Transverse colon (tissue), 4 donors: Measurements from ENCODE around the gene RAI2. TPM values are rescaled to one million over a fixed set of nuclear protein-coding genes. Genes with fewer than 3 reads are reported as not detected.
A peak's percentile ranks its signal among the peaks of the same experiment; 100 is the strongest.

ENCODE experiments used
- DNase-seq: peaks from one replicate; pipeline ENCODE4 v3.0.0-alpha.2; 2019
- H3K27ac ChIP-seq, 4 donors: fragments of 200-600 bp; sonication (generic); 2 replicates each; pipeline ENCODE4 v1.5.1; 2016 to 2018; ENCODE audit warnings: inconsistent platforms in 4 of 4
- H3K27me3 ChIP-seq: fragments of 200-600 bp; sonication (generic); 2 replicates; pipeline ENCODE4 v1.5.1; 2017; ENCODE audit warnings: inconsistent platforms
- H3K36me3 ChIP-seq, 4 donors: fragments of 200-600 bp; sonication (generic); 2 replicates each; pipeline ENCODE4 v1.5.1; 2017 to 2019; ENCODE audit warnings: inconsistent platforms in 4 of 4
- H3K4me1 ChIP-seq, 4 donors: fragments of 200-600 bp; sonication (generic); 2 replicates each; pipeline ENCODE4 v1.5.1; 2017 to 2020; ENCODE audit warnings: inconsistent platforms in 4 of 4
- H3K4me3 ChIP-seq, 4 donors: fragments of 200-600 bp; sonication (generic); 1 replicate in 1 of 4; 2 replicates in 3 of 4; pipeline versions ENCODE4 v1.5.1 to v1.6.1; 2017 to 2019; ENCODE audit warnings: inconsistent platforms in 4 of 4
- H3K9me3 ChIP-seq, 2 donors: fragments of 200-600 bp; sonication (generic); 2 replicates each; pipeline ENCODE4 v1.5.1; 2017 to 2019; ENCODE audit warnings: inconsistent platforms in 2 of 2
- CTCF ChIP-seq, 5 experiments: fragments of 200-600 bp in 3 of 5; fragments of 450-650 bp in 2 of 5; sonication (generic) in 3 of 5; IDR thresholded peaks; 1 replicate in 2 of 5; 2 replicates in 3 of 5; pipeline ENCODE4 v1.5.1; 2016 to 2017; ENCODE audit warnings: antibody characterized with exemption in 5 of 5, inconsistent platforms in 3 of 5, mild to moderate bottlenecking in 2 of 5, moderate library complexity in 1 of 5
- EP300 ChIP-seq: sonication (generic); formaldehyde crosslinking; IDR thresholded peaks from one replicate; pipeline ENCODE4 v1.6.1; 2017; ENCODE audit warnings: antibody characterized with exemption, low read depth
- POLR2A ChIP-seq: fragments of 450-650 bp; IDR thresholded peaks from one replicate; pipeline ENCODE4 v1.6.1; 2016; ENCODE audit warnings: antibody characterized with exemption, mild to moderate bottlenecking, moderate library complexity
- POLR2AphosphoS5 ChIP-seq, 3 donors: sonication (generic); formaldehyde crosslinking; IDR thresholded peaks; one replicate each; pipeline ENCODE4 v1.6.1; 2016; ENCODE audit warnings: antibody characterized with exemption in 3 of 3
- WGBS, 2 donors: methylation state at CpG; one replicate each; pipeline ENCODE4 v1.1.5; 2018; ENCODE audit warnings: low coverage in 1 of 2; 5-methylcytosine and 5-hydroxymethylcytosine counted together
- in situ Hi-C, 4 donors: fragments of 200-750 bp; cut with MboI; loops; one replicate each; pipeline versions ENCODE4 v1.15.0 to v1.15.1; 2017; ENCODE audit warnings: low sequenced_read_pairs in 3 of 4, low pct_ligation_motif_present in 1 of 4, low pct_unique_long_range_greater_than_20kb in 1 of 4
- intact Hi-C: fragments of 100-400 bp; cut with DNase I; formaldehyde crosslinking; loops from one replicate; pipeline ENCODE4 v1.15.1; 2023; ENCODE audit warnings: low total_unique reads
- total RNA-seq, 4 donors: library from RNA; depleted of rRNA; stranded (reverse); fragments of >200 nt; gene quantifications; one replicate each; pipeline ENCODE4 v1.1.0, GENCODE V29; 2016

RAI2 gene
- total RNA-seq, 4 donors from 2014 or later: 4.0 to 16.5 (median 11.0) TPM

- no peak for DNase-seq
- Histone ChIP-seq H3K27me3 (no peaks in the 10 kb centered on the region), H3K9me3 (no peaks in the 10 kb centered on the region), H3K4me3 (no peak overlapping the region), H3K27ac (no peak overlapping the region), H3K36me3 (no peaks in the 10 kb centered on the region), H3K4me1 (no peaks in the 10 kb centered on the region)
- TF ChIP-seq CTCF (IDR thresholded peaks at IDR 0.05) (no peak), EP300 (no peak), POLR2A (no peak), POLR2AphosphoS5 (IDR thresholded peaks at IDR 0.05) (no peak)
- in situ Hi-C loops: no loop called here
- intact Hi-C loops: no loop called here
- WGBS, 2 donors: 60% methylated on average over 4 of the region's 4 CpGs; no CpG with 5 or more reads in 1 of the 2 donors
Measured at GRCh38 chrX:17839269-17839668, 21.8 kb downstream of the RAI2 start.

DNA sequence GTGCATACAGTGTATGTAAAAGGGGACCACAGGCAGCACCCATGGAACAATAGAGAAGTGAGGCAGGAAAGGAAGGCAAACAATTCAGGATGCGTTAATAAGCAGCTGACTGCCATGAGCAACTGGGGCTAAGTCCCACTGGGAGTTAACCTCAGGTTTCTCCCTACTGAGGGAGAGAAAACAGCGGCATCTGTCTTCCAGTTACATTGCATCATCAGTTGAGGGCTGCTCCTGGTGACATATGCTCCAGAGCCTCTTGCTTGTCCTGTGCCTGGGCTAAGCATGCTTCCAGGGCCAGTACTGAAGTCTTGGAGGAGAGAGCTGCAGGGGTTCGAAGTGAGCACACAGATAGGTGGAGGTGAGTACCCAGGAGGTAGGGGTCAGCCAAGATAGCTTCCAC is 24.3 kb downstream of the RAI2 start:
- DNase-seq: no peak
- H3K36me3 ChIP-seq: no peaks in the 10 kb centered on the region
- in situ Hi-C loops (no loop called here), intact Hi-C loops (no loop called here)
- TF ChIP-seq POLR2AphosphoS5 (IDR thresholded peaks at IDR 0.05) (no peak), POLR2A (no peak), EP300 (no peak), CTCF (IDR thresholded peaks at IDR 0.05) (no peak)
- H3K27me3 ChIP-seq: no peaks in the 10 kb centered on the region
- no peak overlapping the region for H3K4me3 ChIP-seq
- H3K9me3 ChIP-seq: no peaks in the 10 kb centered on the region
- peaks cover 0 to 4% (median 1%) of the 10 kb centered on the region in 4 donors for H3K4me1 ChIP-seq
- H3K27ac ChIP-seq: no peak overlapping the region
- 54% methylated on average over 3 of the region's 3 CpGs; no CpG with 5 or more reads in 1 of the 2 donors for WGBS, 2 donors

- in situ Hi-C loops: no loop called here
- Histone ChIP-seq H3K27me3 (no peaks in the 10 kb centered on the region), H3K4me1 (peaks cover 0 to 12% (median 4%) of the 10 kb centered on the region in 4 donors), H3K27ac (no peak overlapping the region), H3K9me3 (no peaks in the 10 kb centered on the region), H3K4me3 (no peak overlapping the region), H3K36me3 (no peaks in the 10 kb centered on the region)
- peak; percentile 56 for DNase-seq
- intact Hi-C loops: no loop called here
- no peak for TF ChIP-seq POLR2AphosphoS5 (IDR thresholded peaks at IDR 0.05)
- TF ChIP-seq EP300: no peak
- TF ChIP-seq POLR2A: no peak
- no peak for TF ChIP-seq CTCF (IDR thresholded peaks at IDR 0.05)
- 25 to 30% methylated on average over 2 of the region's 2 CpGs for WGBS, 2 donors
Measured at GRCh38 chrX:17833954-17834353, 27.1 kb downstream of the RAI2 start.

DNA sequence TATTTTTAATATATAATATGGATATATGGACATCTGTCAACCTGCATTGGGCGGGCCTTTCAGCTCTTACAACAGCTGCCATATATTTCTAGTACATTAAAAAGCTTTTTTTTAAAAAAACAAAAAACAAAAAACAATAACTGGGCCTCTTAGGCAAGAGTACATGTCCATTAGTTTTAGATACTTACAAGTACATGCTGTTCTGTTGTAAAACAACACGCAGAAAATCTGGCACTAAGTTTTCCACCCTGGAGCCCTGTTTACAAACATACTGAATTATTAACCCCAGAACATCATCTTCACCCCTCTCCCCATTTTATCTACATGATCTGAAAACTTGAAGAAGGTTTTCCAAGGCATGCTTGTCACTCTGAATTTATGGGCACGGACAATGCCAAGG is 29.8 kb downstream of the RAI2 start:
- no peak for DNase-seq
- H3K27ac ChIP-seq: peak overlapping the region in 2 of 4 donors; percentile 19 to 36

More for the DNA sequence above, 29.8 kb downstream of the RAI2 start:
- intact Hi-C loops: no loop called here
- in situ Hi-C loops: no loop called here
- no peak for TF ChIP-seq POLR2AphosphoS5 (IDR thresholded peaks at IDR 0.05)
- no peak for TF ChIP-seq CTCF (IDR thresholded peaks at IDR 0.05)
- no peak for TF ChIP-seq POLR2A
- no peak for TF ChIP-seq EP300
- Histone ChIP-seq H3K4me3 (no peak overlapping the region), H3K27me3 (no peaks in the 10 kb centered on the region), H3K9me3 (no peaks in the 10 kb centered on the region), H3K4me1 (peaks cover 0 to 20% (median 4%) of the 10 kb centered on the region in 4 donors), H3K36me3 (no peaks in the 10 kb centered on the region)
- 59 to 65% methylated on average over 2 to 3 of the region's 3 CpGs for WGBS, 2 donors
